Measurements from ENCODE around the gene HECW1.

DNA sequence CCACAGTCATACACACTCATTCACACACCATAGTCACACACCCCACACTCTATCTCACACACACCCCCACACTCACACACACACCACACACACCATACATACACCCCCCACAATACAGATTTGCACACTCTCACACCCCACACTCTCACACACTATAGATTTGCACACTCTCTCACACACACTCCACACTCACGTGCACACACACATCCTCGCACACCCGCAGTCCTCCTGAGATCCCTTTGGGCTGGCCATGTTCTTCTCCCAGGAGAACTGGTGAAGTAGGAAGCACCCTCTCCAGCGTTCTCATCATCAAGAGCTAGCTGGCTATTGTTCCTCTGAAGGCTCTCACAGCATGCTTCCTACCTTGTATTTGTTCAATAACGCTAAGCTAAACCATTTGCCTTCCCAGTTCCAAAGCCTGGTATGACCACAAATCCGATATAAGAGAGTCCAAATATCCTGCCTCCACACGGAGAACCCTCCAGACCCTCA, 86.2 kb downstream of the HECW1 start:
- TF ChIP-seq EZH2 (IDR thresholded peaks at IDR 0.05) (no peak), POLR2AphosphoS5 (IDR thresholded peaks at IDR 0.05; ENCODE audit: borderline replicate concordance, low read depth, low read length) (no peak), FOXP2 (optimal IDR thresholded peaks at IDR 0.05; ENCODE audit: control extremely low read depth, extremely low read length, insufficient read depth) (no peak)

Measured in SK-N-MC (cell line).